Activated naive CD4-positive, alpha-beta T cell treated with anti-CD3 and anti-CD28 coated beads, Interleukin-2, amount 10 ng/mL, durations not matched to agents 7 days and 5 days (primary cell): ENCODE measurements around the gene SULT1A2.

Experiments
- CTCF ChIA-PET: fragments of 350-600 bp; sonication (Branson Sonifier 250); formaldehyde crosslinking; loops from one replicate; lab custom pipeline; 2021; ENCODE audit warnings: antibody characterized with exemption; lab: Charles Lee
- DNase-seq: peaks from one replicate; pipeline ENCODE4 v3.0.0-alpha.2; 2020
- H3K27ac Mint-ChIP-seq: one replicate; pipeline ENCODE4 v1.8.0; 2021; ENCODE audit warnings: mild to moderate bottlenecking, moderate library complexity, mixed read lengths
- H3K27me3 Mint-ChIP-seq: one replicate; pipeline ENCODE4 v1.8.0; 2021; ENCODE audit warnings: mild to moderate bottlenecking, mixed read lengths
- H3K36me3 Mint-ChIP-seq: one replicate; pipeline ENCODE4 v1.8.0; 2021; ENCODE audit warnings: mixed read lengths
- H3K4me1 Mint-ChIP-seq: one replicate; pipeline ENCODE4 v1.8.0; 2021; ENCODE audit warnings: mixed read lengths
- H3K4me3 Mint-ChIP-seq: one replicate; pipeline ENCODE4 v1.8.0; 2021; ENCODE audit warnings: mild to moderate bottlenecking, moderate library complexity, mixed read lengths
- H3K9me3 Mint-ChIP-seq: one replicate; pipeline ENCODE4 v1.8.0; 2021; ENCODE audit warnings: mixed read lengths

The SULT1A2 gene

GRCh38 chr16:28544998-28545397 is 51.9 kb downstream of the SULT1A2 start:
- no peaks in the 10 kb centered on the region for H3K36me3 Mint-ChIP-seq
- H3K4me1 Mint-ChIP-seq: peaks cover 7% of the 10 kb centered on the region
- no peak overlapping the region for H3K4me3 Mint-ChIP-seq
- H3K27ac Mint-ChIP-seq: no peak overlapping the region
- H3K9me3 Mint-ChIP-seq: no peaks in the 10 kb centered on the region
- no peak for DNase-seq
- H3K27me3 Mint-ChIP-seq: peaks cover 22% of the 10 kb centered on the region
- CTCF ChIA-PET: no interaction called here

- CTCF ChIA-PET: no interaction called here
- Mint-ChIP-seq H3K9me3 (no peaks in the 10 kb centered on the region), H3K4me1 (peaks cover 3% of the 10 kb centered on the region), H3K27ac (no peak overlapping the region), H3K36me3 (no peaks in the 10 kb centered on the region), H3K4me3 (no peak overlapping the region), H3K27me3 (peaks cover 21% of the 10 kb centered on the region)
- DNase-seq: no peak
Observed at GRCh38 chr16:28543072-28543471, 53.8 kb downstream of the SULT1A2 start.

GRCh38 chr16:28542646-28543045 is 54.2 kb downstream of the SULT1A2 start:
- CTCF ChIA-PET: no interaction called here
- Mint-ChIP-seq H3K9me3 (no peaks in the 10 kb centered on the region), H3K4me3 (no peak overlapping the region), H3K27ac (no peak overlapping the region), H3K4me1 (peaks cover 3% of the 10 kb centered on the region), H3K27me3 (peaks cover 20% of the 10 kb centered on the region), H3K36me3 (no peaks in the 10 kb centered on the region)
- no peak for DNase-seq
